Measurements from ENCODE around the gene GMNN.
"Not testable (repeated sequence)": the region's sequence is repeated elsewhere in the genome, so short reads cannot be mapped to it uniquely, and the experiment has no call there.

The GMNN gene

GRCh38 chr6:24761851-24762250 is 12.9 kb upstream of the GMNN start:
- H3K27ac ChIP-seq, result no peak overlapping the region
- no peak overlapping the region for H3K4me3 ChIP-seq
- no peak for DNase-seq (ENCODE audit: low spot score)
- TF ChIP-seq CTCF (IDR thresholded peaks at IDR 0.05), result no peak

- Histone ChIP-seq H3K27ac (no peak overlapping the region), H3K4me3 (no peak overlapping the region)
- DNase-seq (ENCODE audit: low spot score), result no peak
- TF ChIP-seq CTCF (IDR thresholded peaks at IDR 0.05), result no peak
These were observed 11.2 kb upstream of the GMNN start for GRCh38 chr6:24763578-24763977.

- not testable (repeated sequence) for H3K27ac ChIP-seq; DNase-seq (ENCODE audit: low spot score); H3K4me3 ChIP-seq
These were observed 9.6 kb upstream of the GMNN start for GRCh38 chr6:24764833-24765828.

- not testable (repeated sequence) for H3K27ac ChIP-seq; DNase-seq (ENCODE audit: low spot score); H3K4me3 ChIP-seq
These were observed 8.8 kb upstream of the GMNN start for GRCh38 chr6:24765968-24766367.

GRCh38 chr6:24766680-24767462 is 7.9 kb upstream of the GMNN start:
- H3K27ac ChIP-seq, result no peak overlapping the region
- no peak overlapping the region for H3K4me3 ChIP-seq
- no peak for DNase-seq (ENCODE audit: low spot score)
- no peak for TF ChIP-seq CTCF (IDR thresholded peaks at IDR 0.05)

GRCh38 chr6:24768361-24768760 is 6.4 kb upstream of the GMNN start:
- TF ChIP-seq CTCF (IDR thresholded peaks at IDR 0.05), result no peak
- Histone ChIP-seq H3K27ac (no peak overlapping the region), H3K4me3 (no peak overlapping the region)
- DNase-seq (ENCODE audit: low spot score), result no peak

- H3K4me3 ChIP-seq, result peak overlapping the region; percentile 81
- no peak for DNase-seq (ENCODE audit: low spot score)
- peak overlapping the region; percentile 77 to 93 for H3K27ac ChIP-seq
- no peak for TF ChIP-seq CTCF (IDR thresholded peaks at IDR 0.05)
These were observed 852 bp downstream of the GMNN start for GRCh38 chr6:24775520-24776058.
